ENCODE measurements around the gene PAM. TPM values are rescaled to one million over a fixed set of nuclear protein-coding genes. Genes with fewer than 3 reads are reported as not detected.
A peak's percentile ranks its signal among the peaks of the same experiment; 100 is the strongest.

The PAM gene
- total and polyA plus RNA-seq, 12 donors = 234 to 580 (median 397) TPM

GRCh38 chr5:102957141-102957540 lies 202.0 kb downstream of the PAM start:
- H3K27me3 ChIP-seq = no peaks in the 10 kb centered on the region
- TF ChIP-seq POLR2A (IDR thresholded peaks at IDR 0.05) = no peak
- TF ChIP-seq, protein P1, sequence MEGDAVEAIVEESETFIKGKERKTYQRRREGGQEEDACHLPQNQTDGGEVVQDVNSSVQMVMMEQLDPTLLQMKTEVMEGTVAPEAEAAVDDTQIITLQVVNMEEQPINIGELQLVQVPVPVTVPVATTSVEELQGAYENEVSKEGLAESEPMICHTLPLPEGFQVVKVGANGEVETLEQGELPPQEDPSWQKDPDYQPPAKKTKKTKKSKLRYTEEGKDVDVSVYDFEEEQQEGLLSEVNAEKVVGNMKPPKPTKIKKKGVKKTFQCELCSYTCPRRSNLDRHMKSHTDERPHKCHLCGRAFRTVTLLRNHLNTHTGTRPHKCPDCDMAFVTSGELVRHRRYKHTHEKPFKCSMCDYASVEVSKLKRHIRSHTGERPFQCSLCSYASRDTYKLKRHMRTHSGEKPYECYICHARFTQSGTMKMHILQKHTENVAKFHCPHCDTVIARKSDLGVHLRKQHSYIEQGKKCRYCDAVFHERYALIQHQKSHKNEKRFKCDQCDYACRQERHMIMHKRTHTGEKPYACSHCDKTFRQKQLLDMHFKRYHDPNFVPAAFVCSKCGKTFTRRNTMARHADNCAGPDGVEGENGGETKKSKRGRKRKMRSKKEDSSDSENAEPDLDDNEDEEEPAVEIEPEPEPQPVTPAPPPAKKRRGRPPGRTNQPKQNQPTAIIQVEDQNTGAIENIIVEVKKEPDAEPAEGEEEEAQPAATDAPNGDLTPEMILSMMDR (IDR thresholded peaks at IDR 0.05) = no peak
- no peaks in the 10 kb centered on the region for H3K9me3 ChIP-seq (replicated peaks in 1 of 3)
- no peak for DNase-seq
- WGBS, 4 donors = 96 to 99% (median 97%) methylated on average over 3 of the region's 3 CpGs
- intact Hi-C loops (cut with DNase I) = no loop called here
- no peak overlapping the region for H3K4me3 ChIP-seq
- peaks cover 0 to 26% of the 10 kb centered on the region in 2 donors for H3K4me1 ChIP-seq (replicated peaks in 1 of 2)
- peaks cover 0 to 4% of the 10 kb centered on the region in 2 donors for H3K36me3 ChIP-seq (replicated peaks in 1 of 2)
- no peak overlapping the region for H3K27ac ChIP-seq

DNA sequence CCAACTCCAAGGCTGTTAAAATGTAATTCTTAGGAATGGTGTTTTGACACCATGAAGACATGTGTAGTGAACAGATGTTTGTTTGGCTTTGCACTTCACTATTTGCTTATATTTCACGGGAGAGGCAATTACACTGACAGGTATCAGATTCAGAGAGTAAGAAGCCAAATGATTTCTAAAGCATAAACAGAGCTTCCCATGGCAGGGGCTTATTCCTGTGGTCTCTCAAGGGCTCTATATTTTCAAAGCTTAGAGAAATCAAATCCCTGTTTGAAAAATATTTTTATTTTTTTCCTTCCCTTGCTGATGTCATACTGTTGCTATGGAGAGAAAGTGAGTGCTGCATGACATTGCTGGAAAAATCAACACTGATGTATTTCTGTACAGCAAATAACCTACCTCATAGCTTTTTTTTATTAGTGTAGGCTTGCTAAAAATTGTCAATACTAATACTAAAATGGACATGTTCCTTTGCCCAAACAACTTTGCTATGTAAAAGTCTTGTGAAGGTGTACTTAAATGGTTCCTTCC lies 203.4 kb downstream of the PAM start:
- H3K27me3 ChIP-seq = no peaks in the 10 kb centered on the region
- intact Hi-C loops (cut with DNase I) = no loop called here
- WGBS, 4 donors = 71 to 85% (median 78%) methylated on average over 1 of the region's 1 CpG
- no peak for DNase-seq
- no peak overlapping the region for H3K4me3 ChIP-seq
- H3K36me3 ChIP-seq (replicated peaks in 1 of 2) = no peaks in the 10 kb centered on the region
- H3K9me3 ChIP-seq (replicated peaks in 1 of 3) = no peaks in the 10 kb centered on the region
- peak overlapping the region in 4 of 5 donors; percentile 59 to 74 (median 66) for H3K27ac ChIP-seq
- TF ChIP-seq, protein P1 (IDR thresholded peaks at IDR 0.05) = no peak
- peaks cover 0 to 26% of the 10 kb centered on the region in 2 donors for H3K4me1 ChIP-seq (replicated peaks in 1 of 2)

DNA sequence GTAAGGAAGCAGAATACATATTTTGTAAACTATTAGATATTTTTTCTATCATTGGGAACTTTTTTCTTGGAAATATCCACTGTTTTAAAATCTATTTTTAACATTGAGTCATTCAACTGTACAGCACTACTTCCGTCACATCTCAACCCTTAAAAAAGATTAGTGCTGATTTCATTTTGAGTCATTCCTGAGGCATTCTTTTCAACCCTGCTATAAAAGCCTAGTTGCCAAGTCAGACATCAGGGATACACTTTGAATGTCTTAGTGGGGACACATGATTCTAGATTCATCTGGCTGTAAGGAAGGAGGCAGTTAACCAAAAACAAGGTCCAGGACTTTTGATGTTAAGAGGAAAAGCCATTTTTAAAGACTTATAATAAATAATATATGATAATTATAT lies 203.9 kb downstream of the PAM start:
- intact Hi-C loops (cut with DNase I) = no loop called here
- H3K9me3 ChIP-seq (replicated peaks in 1 of 3) = no peaks in the 10 kb centered on the region
- H3K27me3 ChIP-seq = no peaks in the 10 kb centered on the region
- H3K36me3 ChIP-seq (replicated peaks in 1 of 2) = no peaks in the 10 kb centered on the region
- peak in 1 of 7 donors; percentile 18 for DNase-seq
- WGBS, 4 donors = 17 to 42% (median 30%) methylated on average over 1 of the region's 1 CpG
- H3K4me3 ChIP-seq = no peak overlapping the region
- peak in 1 of 2 donors; percentile 62 for TF ChIP-seq POLR2A (IDR thresholded peaks at IDR 0.05)
- TF ChIP-seq, protein P1 (IDR thresholded peaks at IDR 0.05) = no peak
- H3K4me1 ChIP-seq (replicated peaks in 1 of 2) = peaks cover 0 to 26% of the 10 kb centered on the region in 2 donors
- peak overlapping the region in 4 of 5 donors; percentile 59 to 74 (median 66) for H3K27ac ChIP-seq

- H3K27me3 ChIP-seq = no peaks in the 10 kb centered on the region
- no peak for DNase-seq
- no peaks in the 10 kb centered on the region for H3K9me3 ChIP-seq (replicated peaks in 1 of 3)
- H3K36me3 ChIP-seq (replicated peaks in 1 of 2) = no peaks in the 10 kb centered on the region
- H3K27ac ChIP-seq = no peak overlapping the region
- H3K4me3 ChIP-seq = no peak overlapping the region
- H3K4me1 ChIP-seq (replicated peaks in 1 of 2) = peaks cover 0 to 26% of the 10 kb centered on the region in 2 donors
- intact Hi-C loops (cut with DNase I) = no loop called here
- no peak for TF ChIP-seq POLR2A (IDR thresholded peaks at IDR 0.05)
- TF ChIP-seq, protein P1 (IDR thresholded peaks at IDR 0.05) = no peak
- WGBS, 4 donors = 49 to 57% (median 53%) methylated on average over 4 of the region's 4 CpGs
Measured at GRCh38 chr5:102961671-102962070, 206.6 kb downstream of the PAM start.
